Retinal pigment epithelial cell (primary cell): ENCODE data around the gene OGG1.

Source experiments
- DNase-seq: peaks from one replicate; pipeline ENCODE4 v3.0.0-alpha.2; 2010; ENCODE audit warnings: low read depth
- H3K4me3 ChIP-seq: 2 replicates; pipeline ENCODE4 v1.5.1; 2011; ENCODE audit warnings: mild to moderate bottlenecking, low read length, control low read depth, moderate library complexity
- TF ChIP-seq, protein P1 (sequence below): conservative IDR thresholded peaks from 2 replicates; pipeline ENCODE4 v1.5.1; 2011; ENCODE audit warnings: low read depth, low read length, control low read depth, inconsistent platforms

Gene OGG1

DNA sequence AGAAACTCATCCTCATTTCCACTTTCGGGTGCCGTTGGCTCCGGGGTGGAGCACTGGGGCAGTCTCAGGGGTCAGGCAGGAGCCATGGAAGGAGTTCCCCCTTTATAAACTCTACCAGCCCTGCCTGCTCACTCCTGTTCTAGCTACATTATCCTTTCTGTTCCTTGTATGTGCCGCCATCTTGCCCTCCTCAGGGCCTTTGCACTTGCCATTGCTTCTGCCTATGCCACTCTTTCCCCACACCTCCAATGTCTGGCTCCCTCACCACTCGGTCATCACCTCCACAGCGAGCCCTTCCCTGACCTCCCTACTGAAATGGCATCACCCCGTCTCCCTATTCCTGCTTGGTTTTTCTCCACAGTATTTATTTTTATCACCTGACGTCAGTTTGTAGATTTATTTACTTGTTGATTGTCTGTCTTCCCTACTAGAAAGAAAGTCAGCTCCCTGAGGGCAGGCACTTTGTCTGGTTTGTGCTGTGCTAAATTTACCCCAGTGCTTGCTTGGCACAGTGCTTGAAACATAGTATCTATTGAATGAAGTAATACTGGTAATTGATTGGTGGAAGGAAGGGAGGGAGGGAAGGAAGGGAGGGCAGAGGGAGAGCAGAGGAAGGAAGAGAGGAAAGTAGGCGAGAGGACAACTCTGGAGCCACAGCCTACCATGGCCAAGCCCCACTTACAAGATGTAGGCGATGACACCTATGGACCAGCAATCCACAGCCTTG lies 11.2 kb downstream of the OGG1 start:
- TF ChIP-seq, protein P1, sequence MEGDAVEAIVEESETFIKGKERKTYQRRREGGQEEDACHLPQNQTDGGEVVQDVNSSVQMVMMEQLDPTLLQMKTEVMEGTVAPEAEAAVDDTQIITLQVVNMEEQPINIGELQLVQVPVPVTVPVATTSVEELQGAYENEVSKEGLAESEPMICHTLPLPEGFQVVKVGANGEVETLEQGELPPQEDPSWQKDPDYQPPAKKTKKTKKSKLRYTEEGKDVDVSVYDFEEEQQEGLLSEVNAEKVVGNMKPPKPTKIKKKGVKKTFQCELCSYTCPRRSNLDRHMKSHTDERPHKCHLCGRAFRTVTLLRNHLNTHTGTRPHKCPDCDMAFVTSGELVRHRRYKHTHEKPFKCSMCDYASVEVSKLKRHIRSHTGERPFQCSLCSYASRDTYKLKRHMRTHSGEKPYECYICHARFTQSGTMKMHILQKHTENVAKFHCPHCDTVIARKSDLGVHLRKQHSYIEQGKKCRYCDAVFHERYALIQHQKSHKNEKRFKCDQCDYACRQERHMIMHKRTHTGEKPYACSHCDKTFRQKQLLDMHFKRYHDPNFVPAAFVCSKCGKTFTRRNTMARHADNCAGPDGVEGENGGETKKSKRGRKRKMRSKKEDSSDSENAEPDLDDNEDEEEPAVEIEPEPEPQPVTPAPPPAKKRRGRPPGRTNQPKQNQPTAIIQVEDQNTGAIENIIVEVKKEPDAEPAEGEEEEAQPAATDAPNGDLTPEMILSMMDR = no peak
- no peak overlapping the region for H3K4me3 ChIP-seq
- DNase-seq = no peak

DNA sequence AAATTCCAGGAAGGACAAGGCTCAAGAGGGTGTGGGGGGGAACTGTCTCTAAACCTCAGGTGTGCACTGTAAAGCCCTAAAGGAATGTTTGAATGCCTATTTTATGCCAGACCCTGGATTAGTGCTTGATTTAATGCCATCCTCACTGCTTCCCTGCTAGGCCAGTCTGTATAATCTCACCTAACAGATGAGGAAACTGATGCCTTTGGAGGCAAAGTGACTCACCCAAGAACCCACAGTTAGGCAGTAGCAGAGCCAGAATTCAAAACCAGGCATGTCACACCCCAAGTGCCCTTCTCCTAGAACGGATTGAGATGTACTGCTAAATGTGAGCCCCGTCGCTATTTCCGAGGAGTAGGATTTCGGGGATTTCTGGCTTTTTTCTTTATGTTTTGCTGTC lies 12.2 kb downstream of the OGG1 start:
- DNase-seq = no peak
- no peak overlapping the region for H3K4me3 ChIP-seq
- TF ChIP-seq, protein P1 = no peak

DNA sequence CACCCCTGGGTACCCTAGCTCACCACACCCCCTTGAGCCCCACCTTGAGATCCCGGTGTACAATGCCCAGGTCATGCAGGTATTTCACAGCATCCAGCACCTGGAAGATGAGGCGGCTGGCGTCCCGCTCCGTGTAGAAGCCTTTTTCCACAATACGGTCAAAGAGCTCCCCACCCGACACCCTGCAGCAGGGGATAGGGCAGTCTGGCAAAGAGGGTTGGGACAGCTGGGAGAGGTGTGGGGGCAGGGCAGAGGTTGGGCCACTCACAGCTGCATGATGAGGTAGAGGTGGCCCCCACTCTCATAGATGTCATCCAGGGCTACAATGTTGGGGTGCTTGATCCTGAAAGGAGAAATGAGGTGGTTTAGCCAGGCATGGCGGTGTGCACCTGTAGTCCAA lies 13.1 kb downstream of the OGG1 start:
- no peak overlapping the region for H3K4me3 ChIP-seq
- TF ChIP-seq, protein P1 = no peak
- DNase-seq = no peak

DNA sequence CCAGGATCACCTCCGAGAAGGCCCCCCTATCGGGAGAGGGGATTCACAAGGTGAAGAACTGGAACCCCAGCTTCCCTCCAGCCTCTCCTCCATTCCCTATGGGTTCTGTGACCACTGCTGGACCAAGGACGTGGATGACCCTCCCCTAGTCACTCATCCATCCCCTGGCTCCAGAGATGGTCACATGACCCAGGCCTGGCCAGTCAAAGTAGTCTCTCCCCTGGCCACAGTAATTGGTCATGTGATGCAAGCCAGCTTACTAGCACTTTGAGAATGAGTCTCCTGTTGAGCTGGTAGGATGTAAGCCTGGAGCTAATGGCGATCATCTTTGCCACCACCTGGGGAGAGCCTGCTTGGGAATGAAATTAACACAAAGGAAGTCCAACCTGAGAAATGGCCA lies 16.1 kb downstream of the OGG1 start:
- H3K4me3 ChIP-seq = no peak overlapping the region
- TF ChIP-seq, protein P1 = no peak
- DNase-seq = no peak

- no peak overlapping the region for H3K4me3 ChIP-seq
- TF ChIP-seq, protein P1 = no peak
- DNase-seq = no peak
Observed at GRCh38 chr3:9767418-9767817, 17.7 kb downstream of the OGG1 start.

GRCh38 chr3:9768141-9768775 lies 18.5 kb downstream of the OGG1 start:
- no peak overlapping the region for H3K4me3 ChIP-seq
- no peak for DNase-seq
- TF ChIP-seq, protein P1 = no peak

DNA sequence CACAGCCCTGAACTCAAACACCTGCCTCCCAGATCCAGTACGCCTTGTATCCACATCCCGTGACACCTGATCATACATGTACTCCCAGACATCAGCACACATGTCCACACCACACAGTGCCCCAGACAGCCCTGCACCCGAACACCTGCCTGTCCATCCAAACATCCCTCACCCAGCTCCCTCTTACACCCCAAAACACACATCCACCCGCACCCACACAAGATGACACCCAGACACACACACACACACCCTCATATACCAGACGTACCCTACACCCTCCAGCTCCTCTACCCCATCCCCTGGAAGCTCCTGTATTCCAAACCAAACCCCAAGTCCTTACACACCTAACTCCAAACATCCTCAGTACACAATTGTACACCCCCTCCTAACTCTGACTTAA lies 19.3 kb downstream of the OGG1 start:
- TF ChIP-seq, protein P1 = no peak
- H3K4me3 ChIP-seq = peak overlapping the region; percentile 61
- DNase-seq = no peak
